Suprapubic skin (tissue), 3 donors: ENCODE results near the gene ATP8B3.

Source experiments
- CTCF ChIP-seq, 2 donors: fragments of 200-600 bp in 1 of 2; fragments of 450-650 bp in 1 of 2; sonication (generic) in 1 of 2; IDR thresholded peaks; one replicate each; pipeline ENCODE4 v1.5.1; 2016 to 2019; ENCODE audit warnings: antibody characterized with exemption in 2 of 2, mild to moderate bottlenecking in 1 of 2, moderate library complexity in 1 of 2
- EP300 ChIP-seq: sonication (generic); formaldehyde crosslinking; IDR thresholded peaks from one replicate; pipeline ENCODE4 v1.6.1; 2017; ENCODE audit warnings: antibody characterized with exemption
- POLR2A ChIP-seq, 2 donors: fragments of 450-650 bp; IDR thresholded peaks; one replicate each; pipeline ENCODE4 v1.6.1; 2017; ENCODE audit warnings: antibody characterized with exemption in 2 of 2, mild to moderate bottlenecking in 2 of 2, moderate library complexity in 2 of 2

GRCh38 chr19:1807695-1808394 is 4.2 kb downstream of the ATP8B3 start:
- TF ChIP-seq CTCF (IDR thresholded peaks at IDR 0.05): no peak
- no peak for TF ChIP-seq POLR2A (IDR thresholded peaks at IDR 0.05)
- no peak for TF ChIP-seq EP300
